ENCODE measurements around the gene RNF113A. TPM values are rescaled to one million over a fixed set of nuclear protein-coding genes. Genes with fewer than 3 reads are reported as not detected.

RNF113A gene
- total RNA-seq, 1 donor from 2014 or later: 10.9 TPM

DNA sequence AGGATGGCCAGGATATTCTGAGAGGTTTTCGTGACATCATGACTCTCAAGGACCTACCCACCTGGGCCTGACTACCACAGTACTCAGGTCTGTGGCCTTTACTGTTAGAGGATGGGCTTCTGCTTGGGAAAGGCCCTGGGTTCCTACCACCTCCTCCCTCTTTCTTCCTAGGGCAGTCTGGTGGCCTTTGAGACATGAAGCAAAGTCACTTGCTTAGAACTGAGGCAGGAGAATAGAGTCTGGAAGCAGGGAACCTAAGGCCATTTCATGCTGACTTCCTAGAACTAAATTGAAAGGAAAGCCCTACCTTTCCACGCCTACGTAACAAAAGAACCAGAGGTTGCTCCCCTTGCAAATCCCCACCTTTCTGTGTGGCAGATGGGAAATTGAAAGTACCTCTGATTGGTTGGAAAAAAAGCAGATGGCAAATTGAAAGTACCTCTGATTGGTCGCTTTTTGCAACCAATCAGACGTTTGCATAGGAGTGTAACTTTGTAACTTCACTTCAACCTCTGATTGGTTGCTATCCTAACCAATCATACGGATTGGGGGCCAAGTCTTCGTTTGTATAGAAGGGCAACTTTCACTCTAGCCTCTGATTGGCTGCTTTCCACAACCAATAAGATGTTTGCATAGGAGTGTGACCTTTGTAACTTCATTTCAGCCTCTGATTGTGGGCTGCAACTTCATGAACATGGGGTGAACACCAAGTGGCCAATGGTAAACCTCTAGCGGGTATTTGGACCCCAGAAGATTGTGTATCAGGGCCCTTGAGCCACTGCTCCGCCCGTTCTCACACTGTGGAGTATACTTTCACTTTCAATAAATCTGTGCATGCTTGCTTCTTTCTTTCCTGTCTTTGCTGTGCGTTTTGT is 14.3 kb upstream of the RNF113A start:
- Histone ChIP-seq H3K79me2 (ENCODE audit: low read depth) (no peaks in the 10 kb centered on the region), H3K4me2 (no peak overlapping the region), H3K9me3 (ENCODE audit: low read depth) (no peaks in the 10 kb centered on the region), H3K4me3 (no peak overlapping the region), H3F3A (ENCODE audit: low read depth) (no peaks in the 10 kb centered on the region), H3K9ac (no peak overlapping the region), H3K27ac (no peak overlapping the region), H3K27me3 (no peaks in the 10 kb centered on the region), H2AFZ (replicated peaks) (no peak overlapping the region), H3K36me3 (no peaks in the 10 kb centered on the region), H3K4me1 (no peaks in the 10 kb centered on the region), H4K20me1 (ENCODE audit: low read depth) (no peaks in the 10 kb centered on the region)
- no peak overlapping the region for H3K27ac Mint-ChIP-seq
- DNase-seq (ENCODE audit: low spot score): no peak
- H3K4me1 Mint-ChIP-seq: no peaks in the 10 kb centered on the region
- peaks cover 6% of the 10 kb centered on the region for H3K9me3 Mint-ChIP-seq
- no peaks in the 10 kb centered on the region for H3K36me3 Mint-ChIP-seq
- H3K27me3 Mint-ChIP-seq (ENCODE audit: insufficient read depth, low read depth): peaks cover 8% of the 10 kb centered on the region
- TF ChIP-seq EZH2 (IDR thresholded peaks at IDR 0.05): no peak
- no peak for TF ChIP-seq CTCF (IDR thresholded peaks at IDR 0.05)
- TF ChIP-seq EZH2phosphoT487 (IDR thresholded peaks at IDR 0.05): no peak
- no peak overlapping the region for H3K4me3 Mint-ChIP-seq

DNA sequence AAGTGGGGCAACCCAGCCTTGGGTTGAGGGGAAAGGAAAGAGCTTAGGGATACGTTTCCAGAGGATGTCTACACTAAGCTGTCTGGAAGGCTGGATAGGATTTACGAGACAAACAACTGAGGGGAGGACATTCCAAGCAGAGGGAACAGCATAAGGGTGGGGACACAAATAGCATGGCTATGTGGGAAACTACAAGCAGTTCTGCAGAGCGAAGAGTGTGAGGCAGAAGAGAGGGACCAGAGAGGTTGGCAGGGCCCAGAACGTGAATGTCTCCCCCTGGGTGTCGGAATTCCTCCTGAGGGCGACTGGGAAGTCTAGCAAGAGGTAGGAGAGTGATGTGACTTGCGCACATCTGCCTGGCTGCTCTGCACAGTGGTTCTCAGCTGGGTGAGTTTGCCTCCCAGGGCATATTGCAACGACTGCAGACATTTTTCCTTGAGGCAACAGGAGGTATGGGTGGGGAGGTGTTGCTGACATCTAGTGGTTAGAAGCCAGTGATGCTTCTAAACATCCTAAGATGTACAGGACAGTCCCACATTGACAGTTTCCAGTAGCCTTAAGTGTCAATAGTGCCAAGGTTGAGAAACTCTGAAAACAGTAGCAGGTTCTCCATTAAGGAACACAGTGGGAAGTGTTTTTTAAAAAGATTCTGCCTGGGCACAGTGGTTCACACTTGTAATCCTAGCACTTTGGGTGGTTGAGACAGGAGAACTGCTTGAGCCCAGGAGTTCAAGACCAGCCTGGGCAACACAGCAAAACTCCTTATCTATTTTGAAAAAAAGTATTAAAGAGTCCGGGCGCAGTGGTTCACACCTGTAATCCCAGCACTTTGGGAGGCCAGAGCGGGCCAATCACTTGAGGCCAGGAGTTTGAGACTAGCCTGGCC is 9.3 kb upstream of the RNF113A start:
- Mint-ChIP-seq H3K27ac (no peak overlapping the region), H3K4me1 (no peaks in the 10 kb centered on the region), H3K9me3 (peaks cover 8% of the 10 kb centered on the region), H3K36me3 (peaks cover 2% of the 10 kb centered on the region), H3K4me3 (no peak overlapping the region), H3K27me3 (ENCODE audit: insufficient read depth, low read depth) (no peaks in the 10 kb centered on the region)
- Histone ChIP-seq H3K36me3 (no peaks in the 10 kb centered on the region), H3K79me2 (ENCODE audit: low read depth) (no peaks in the 10 kb centered on the region), H3K27ac (no peak overlapping the region), H3K9me3 (ENCODE audit: low read depth) (no peaks in the 10 kb centered on the region), H3K4me3 (no peak overlapping the region), H4K20me1 (ENCODE audit: low read depth) (no peaks in the 10 kb centered on the region), H3K27me3 (no peaks in the 10 kb centered on the region), H3F3A (ENCODE audit: low read depth) (no peaks in the 10 kb centered on the region), H2AFZ (replicated peaks) (no peak overlapping the region), H3K4me1 (no peaks in the 10 kb centered on the region), H3K4me2 (no peak overlapping the region), H3K9ac (no peak overlapping the region)
- peak; percentile 52 for DNase-seq (ENCODE audit: low spot score)
- TF ChIP-seq EZH2 (IDR thresholded peaks at IDR 0.05): no peak
- TF ChIP-seq EZH2phosphoT487 (IDR thresholded peaks at IDR 0.05): no peak
- TF ChIP-seq CTCF (IDR thresholded peaks at IDR 0.05): peak; percentile 54

GRCh38 chrX:119880076-119880475 is 8.5 kb upstream of the RNF113A start:
- Mint-ChIP-seq H3K27ac (no peak overlapping the region), H3K27me3 (ENCODE audit: insufficient read depth, low read depth) (no peaks in the 10 kb centered on the region), H3K4me3 (no peak overlapping the region), H3K9me3 (peaks cover 8% of the 10 kb centered on the region), H3K36me3 (peaks cover 2% of the 10 kb centered on the region), H3K4me1 (no peaks in the 10 kb centered on the region)
- Histone ChIP-seq H3K9ac (no peak overlapping the region), H3K79me2 (ENCODE audit: low read depth) (no peaks in the 10 kb centered on the region), H2AFZ (replicated peaks) (no peak overlapping the region), H3K4me2 (no peak overlapping the region), H4K20me1 (ENCODE audit: low read depth) (no peaks in the 10 kb centered on the region), H3K4me3 (no peak overlapping the region), H3K27ac (no peak overlapping the region), H3K36me3 (no peaks in the 10 kb centered on the region), H3K27me3 (no peaks in the 10 kb centered on the region), H3F3A (ENCODE audit: low read depth) (no peaks in the 10 kb centered on the region), H3K4me1 (no peaks in the 10 kb centered on the region), H3K9me3 (ENCODE audit: low read depth) (no peaks in the 10 kb centered on the region)
- DNase-seq (ENCODE audit: low spot score): no peak
- TF ChIP-seq EZH2 (IDR thresholded peaks at IDR 0.05) (no peak), EZH2phosphoT487 (IDR thresholded peaks at IDR 0.05) (no peak), CTCF (IDR thresholded peaks at IDR 0.05) (no peak)
